Liver (tissue), 9 donors: ENCODE results near the gene TP53I11. TPM values are rescaled to one million over a fixed set of nuclear protein-coding genes. Genes with fewer than 3 reads are reported as not detected.

Experiments used
- DNase-seq: peaks from one replicate; pipeline ENCODE4 v3.0.0-alpha.2; 2017; ENCODE audit warnings: low spot score
- H3K27ac ChIP-seq, 2 donors: one replicate each; pipeline ENCODE4 v1.7.0; 2013; ENCODE audit warnings: inconsistent platforms in 2 of 2, low read length in 2 of 2, control low read depth in 1 of 2, low read depth in 1 of 2, mild to moderate bottlenecking in 1 of 2
- H3K27me3 ChIP-seq, 4 donors: one replicate each; pipeline versions ENCODE4 v1.6.1 to v1.7.0; 2013; ENCODE audit warnings: low read length in 3 of 4, inconsistent platforms in 1 of 4, mild to moderate bottlenecking in 1 of 4, moderate library complexity in 1 of 4; ENCODE audit not compliant: control insufficient read depth in 4 of 4, insufficient read depth in 4 of 4
- H3K36me3 ChIP-seq, 4 donors: one replicate each; pipeline versions ENCODE4 v1.6.1 to v1.7.0; 2013; ENCODE audit warnings: low read length in 3 of 4, mild to moderate bottlenecking in 3 of 4, low read depth in 1 of 4, moderate library complexity in 1 of 4; ENCODE audit not compliant: control insufficient read depth in 4 of 4, insufficient read depth in 3 of 4
- H3K4me1 ChIP-seq, 4 donors: one replicate each; pipeline versions ENCODE4 v1.6.1 to v1.7.0; 2013; ENCODE audit warnings: low read length in 3 of 4, mild to moderate bottlenecking in 3 of 4, moderate library complexity in 1 of 4; ENCODE audit not compliant: control insufficient read depth in 4 of 4, insufficient read depth in 4 of 4
- H3K4me3 ChIP-seq, 3 donors: one replicate each; pipeline versions ENCODE4 v1.6.1 to v1.7.0; 2013; ENCODE audit warnings: low read length in 3 of 3, control low read depth in 1 of 3, low read depth in 1 of 3, mild to moderate bottlenecking in 1 of 3
- H3K9ac ChIP-seq, 2 donors: one replicate each; pipeline ENCODE4 v1.7.0; 2013; ENCODE audit warnings: low read length in 2 of 2, mild to moderate bottlenecking in 2 of 2, moderate library complexity in 2 of 2, control low read depth in 1 of 2, low read depth in 1 of 2
- H3K9me3 ChIP-seq, 4 donors: one replicate each; pipeline versions ENCODE4 v1.6.1 to v1.7.0; 2013; ENCODE audit warnings: low read length in 3 of 4; ENCODE audit not compliant: control insufficient read depth in 4 of 4
- EGR1 ChIP-seq, 2 donors: IDR thresholded peaks; 2 replicates each; pipeline ENCODE4 v1.6.1; 2016 to 2018; ENCODE audit warnings: antibody characterized with exemption in 2 of 2, low read depth in 2 of 2
- FOXA1 ChIP-seq: IDR thresholded peaks from 2 replicates; pipeline ENCODE4 v1.6.1; 2016; ENCODE audit warnings: antibody characterized with exemption
- FOXA2 ChIP-seq: IDR thresholded peaks from 2 replicates; pipeline ENCODE4 v1.6.1; 2016; ENCODE audit warnings: antibody characterized with exemption
- GABPA ChIP-seq, 2 donors: IDR thresholded peaks in 1 of 2; conservative IDR thresholded peaks in 1 of 2; 2 replicates each; pipeline ENCODE4 v1.6.1; 2016; ENCODE audit warnings: antibody characterized with exemption in 2 of 2, mild to moderate bottlenecking in 1 of 2, moderate library complexity in 1 of 2
- HNF4A ChIP-seq, 2 donors: conservative IDR thresholded peaks; 2 replicates each; pipeline ENCODE4 v1.6.1; 2016; ENCODE audit warnings: antibody characterized with exemption in 2 of 2, mild to moderate bottlenecking in 2 of 2
- HNF4G ChIP-seq: IDR thresholded peaks from 2 replicates; pipeline ENCODE4 v1.6.1; 2016; ENCODE audit warnings: antibody characterized with exemption
- JUND ChIP-seq, 2 donors: IDR thresholded peaks; 2 replicates each; pipeline ENCODE4 v1.6.1; 2016; ENCODE audit warnings: antibody characterized with exemption in 2 of 2
- NR2F2 ChIP-seq: IDR thresholded peaks from 2 replicates; pipeline ENCODE4 v1.6.1; 2016; ENCODE audit warnings: antibody characterized with exemption
- RAD21 ChIP-seq, 2 donors: IDR thresholded peaks; 2 replicates each; pipeline ENCODE4 v1.6.1; 2016; ENCODE audit warnings: antibody characterized with exemption in 2 of 2, mild to moderate bottlenecking in 2 of 2
- RXRA ChIP-seq, 2 donors: IDR thresholded peaks; 2 replicates each; pipeline ENCODE4 v1.6.1; 2017 to 2018; ENCODE audit warnings: antibody characterized with exemption in 2 of 2, mild to moderate bottlenecking in 1 of 2
- SP1 ChIP-seq: IDR thresholded peaks from 2 replicates; pipeline ENCODE4 v1.6.1; 2018; ENCODE audit warnings: antibody characterized with exemption, mild to moderate bottlenecking
- TAF1 ChIP-seq: conservative IDR thresholded peaks from 2 replicates; pipeline ENCODE4 v1.6.1; 2016; ENCODE audit warnings: antibody characterized with exemption, mild to moderate bottlenecking
- YY1 ChIP-seq: IDR thresholded peaks from 2 replicates; pipeline ENCODE4 v1.6.1; 2016; ENCODE audit warnings: antibody characterized with exemption, mild to moderate bottlenecking
- WGBS: extraction: QIAGEN DNeasy Blood & Tissue Kit; methylation state at CpG from one replicate; pipeline ENCODE4 v1.1.7; 2013; 5-methylcytosine and 5-hydroxymethylcytosine counted together
- polyA plus RNA-seq, 2 donors: library from polyadenylated mRNA; stranded (reverse) in 1 of 2; unstranded in 1 of 2; fragments of 200-250 nt in 1 of 2; fragments of >200 nt in 1 of 2; fragmentation: Nextera tagmentation in 1 of 2; extraction: Ambion mirVana in 1 of 2; gene quantifications; one replicate each; pipeline versions ENCODE4 v1.2.1 to v1.2.3, GENCODE V29; 2013 to 2015
- total RNA-seq, 2 donors: library from RNA; depleted of rRNA; stranded (reverse); fragments of >200 nt; gene quantifications; one replicate each; pipeline ENCODE4 v1.2.3, GENCODE V29; 2014
- TF ChIP-seq, protein P1 (sequence below): IDR thresholded peaks from 2 replicates; pipeline ENCODE4 v1.6.1; 2016; ENCODE audit warnings: antibody characterized with exemption, mild to moderate bottlenecking
- TF ChIP-seq, protein P2 (sequence below): fragments of 150-350 bp; IDR thresholded peaks from 2 replicates; pipeline ENCODE4 v1.5.1; 2017; ENCODE audit warnings: improper control_type of control experiment, low read depth, low read length; ENCODE audit not compliant: missing input control
- TF ChIP-seq, protein P3 (sequence below): IDR thresholded peaks from 2 replicates; pipeline ENCODE4 v1.6.1; 2016; ENCODE audit warnings: antibody characterized with exemption
- TF ChIP-seq, protein P4 (sequence below): IDR thresholded peaks from 2 replicates; pipeline ENCODE4 v1.6.1; 2016; ENCODE audit warnings: antibody characterized with exemption
- TF ChIP-seq, protein P5 (sequence below): IDR thresholded peaks from 2 replicates; pipeline ENCODE4 v1.6.1; 2016; ENCODE audit warnings: antibody characterized with exemption
- donor health status: healthy.
- donor health status: healthy.
- donor health status: healthy.
- donor health status: healthy.
- donor health status: healthy.

Gene TP53I11
- total and polyA plus RNA-seq, 4 donors = 3.6 to 16.0 (median 8.3) TPM

DNA sequence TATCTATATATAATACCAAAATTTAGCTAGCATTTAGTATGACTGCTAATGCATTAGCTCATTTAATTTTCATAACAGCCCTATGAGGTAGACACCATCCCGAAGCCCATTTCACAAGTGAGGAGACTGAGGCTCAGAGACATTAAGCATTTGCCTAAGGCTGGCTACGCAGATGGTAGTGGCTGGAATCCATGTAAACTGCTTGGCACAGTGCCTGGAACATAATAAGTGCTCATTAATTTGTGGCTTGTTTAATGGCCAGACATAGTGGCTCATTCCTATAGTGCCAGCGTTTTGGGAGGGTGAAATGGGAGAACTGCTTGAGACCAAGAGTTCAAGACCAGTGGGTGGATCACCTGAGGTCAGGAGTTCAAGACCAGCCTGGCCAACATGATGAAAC, 17.8 kb upstream of the TP53I11 start:
- no peaks in the 10 kb centered on the region for H3K27me3 ChIP-seq
- H3K36me3 ChIP-seq = no peaks in the 10 kb centered on the region
- no peak overlapping the region for H3K9ac ChIP-seq
- TF ChIP-seq SP1 (no peak), JUND (IDR thresholded peaks at IDR 0.05) (no peak), FOXA1 (no peak), RAD21 (IDR thresholded peaks at IDR 0.05) (no peak), TAF1 (no peak), HNF4A (conservative IDR thresholded peaks at IDR 0.05) (no peak)
- TF ChIP-seq, protein P1, sequence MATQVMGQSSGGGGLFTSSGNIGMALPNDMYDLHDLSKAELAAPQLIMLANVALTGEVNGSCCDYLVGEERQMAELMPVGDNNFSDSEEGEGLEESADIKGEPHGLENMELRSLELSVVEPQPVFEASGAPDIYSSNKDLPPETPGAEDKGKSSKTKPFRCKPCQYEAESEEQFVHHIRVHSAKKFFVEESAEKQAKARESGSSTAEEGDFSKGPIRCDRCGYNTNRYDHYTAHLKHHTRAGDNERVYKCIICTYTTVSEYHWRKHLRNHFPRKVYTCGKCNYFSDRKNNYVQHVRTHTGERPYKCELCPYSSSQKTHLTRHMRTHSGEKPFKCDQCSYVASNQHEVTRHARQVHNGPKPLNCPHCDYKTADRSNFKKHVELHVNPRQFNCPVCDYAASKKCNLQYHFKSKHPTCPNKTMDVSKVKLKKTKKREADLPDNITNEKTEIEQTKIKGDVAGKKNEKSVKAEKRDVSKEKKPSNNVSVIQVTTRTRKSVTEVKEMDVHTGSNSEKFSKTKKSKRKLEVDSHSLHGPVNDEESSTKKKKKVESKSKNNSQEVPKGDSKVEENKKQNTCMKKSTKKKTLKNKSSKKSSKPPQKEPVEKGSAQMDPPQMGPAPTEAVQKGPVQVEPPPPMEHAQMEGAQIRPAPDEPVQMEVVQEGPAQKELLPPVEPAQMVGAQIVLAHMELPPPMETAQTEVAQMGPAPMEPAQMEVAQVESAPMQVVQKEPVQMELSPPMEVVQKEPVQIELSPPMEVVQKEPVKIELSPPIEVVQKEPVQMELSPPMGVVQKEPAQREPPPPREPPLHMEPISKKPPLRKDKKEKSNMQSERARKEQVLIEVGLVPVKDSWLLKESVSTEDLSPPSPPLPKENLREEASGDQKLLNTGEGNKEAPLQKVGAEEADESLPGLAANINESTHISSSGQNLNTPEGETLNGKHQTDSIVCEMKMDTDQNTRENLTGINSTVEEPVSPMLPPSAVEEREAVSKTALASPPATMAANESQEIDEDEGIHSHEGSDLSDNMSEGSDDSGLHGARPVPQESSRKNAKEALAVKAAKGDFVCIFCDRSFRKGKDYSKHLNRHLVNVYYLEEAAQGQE = no peak
- TF ChIP-seq, protein P2, sequence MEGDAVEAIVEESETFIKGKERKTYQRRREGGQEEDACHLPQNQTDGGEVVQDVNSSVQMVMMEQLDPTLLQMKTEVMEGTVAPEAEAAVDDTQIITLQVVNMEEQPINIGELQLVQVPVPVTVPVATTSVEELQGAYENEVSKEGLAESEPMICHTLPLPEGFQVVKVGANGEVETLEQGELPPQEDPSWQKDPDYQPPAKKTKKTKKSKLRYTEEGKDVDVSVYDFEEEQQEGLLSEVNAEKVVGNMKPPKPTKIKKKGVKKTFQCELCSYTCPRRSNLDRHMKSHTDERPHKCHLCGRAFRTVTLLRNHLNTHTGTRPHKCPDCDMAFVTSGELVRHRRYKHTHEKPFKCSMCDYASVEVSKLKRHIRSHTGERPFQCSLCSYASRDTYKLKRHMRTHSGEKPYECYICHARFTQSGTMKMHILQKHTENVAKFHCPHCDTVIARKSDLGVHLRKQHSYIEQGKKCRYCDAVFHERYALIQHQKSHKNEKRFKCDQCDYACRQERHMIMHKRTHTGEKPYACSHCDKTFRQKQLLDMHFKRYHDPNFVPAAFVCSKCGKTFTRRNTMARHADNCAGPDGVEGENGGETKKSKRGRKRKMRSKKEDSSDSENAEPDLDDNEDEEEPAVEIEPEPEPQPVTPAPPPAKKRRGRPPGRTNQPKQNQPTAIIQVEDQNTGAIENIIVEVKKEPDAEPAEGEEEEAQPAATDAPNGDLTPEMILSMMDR = no peak
- TF ChIP-seq, protein P3, sequence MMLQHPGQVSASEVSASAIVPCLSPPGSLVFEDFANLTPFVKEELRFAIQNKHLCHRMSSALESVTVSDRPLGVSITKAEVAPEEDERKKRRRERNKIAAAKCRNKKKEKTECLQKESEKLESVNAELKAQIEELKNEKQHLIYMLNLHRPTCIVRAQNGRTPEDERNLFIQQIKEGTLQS = no peak
- no peak overlapping the region for H3K4me3 ChIP-seq
- WGBS = 84% methylated on average over 3 of the region's 3 CpGs
- H3K4me1 ChIP-seq = no peaks in the 10 kb centered on the region
- H3K27ac ChIP-seq = no peak overlapping the region
- H3K9me3 ChIP-seq = no peaks in the 10 kb centered on the region
- no peak for DNase-seq

DNA sequence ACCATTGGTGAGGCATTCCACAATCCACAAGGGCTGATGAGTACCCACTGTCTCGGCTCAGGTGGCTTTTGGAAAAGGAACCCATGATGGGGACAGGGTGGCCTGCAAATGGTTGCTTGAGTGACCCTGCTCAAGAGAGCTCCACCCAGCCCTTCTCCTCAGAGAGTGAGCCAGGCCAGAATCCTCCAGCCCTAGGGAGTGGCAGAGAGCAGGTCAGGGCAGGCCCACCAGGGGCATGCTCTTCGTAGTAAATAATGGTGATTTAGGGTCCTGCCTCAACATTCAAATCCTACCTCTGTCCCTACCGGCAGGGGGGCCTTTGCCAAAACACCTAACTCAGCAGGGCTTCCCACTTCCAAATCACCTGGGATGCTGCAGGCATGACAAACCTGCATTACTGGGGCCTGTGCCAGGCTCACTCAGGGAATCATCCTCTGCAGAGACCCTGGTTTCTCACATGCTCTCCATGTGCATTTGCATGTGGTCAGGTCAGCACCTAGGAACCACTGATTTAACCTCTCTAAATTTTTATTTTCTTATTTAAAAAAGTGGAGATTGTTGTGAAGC, 17.3 kb upstream of the TP53I11 start:
- no peaks in the 10 kb centered on the region for H3K9me3 ChIP-seq
- H3K4me3 ChIP-seq = no peak overlapping the region
- no peak overlapping the region for H3K27ac ChIP-seq
- no peak overlapping the region for H3K9ac ChIP-seq
- H3K27me3 ChIP-seq = no peaks in the 10 kb centered on the region
- 99% methylated on average over 3 of the region's 3 CpGs for WGBS
- no peak for DNase-seq
- no peaks in the 10 kb centered on the region for H3K4me1 ChIP-seq
- H3K36me3 ChIP-seq = no peaks in the 10 kb centered on the region
- no peak for TF ChIP-seq RXRA (IDR thresholded peaks at IDR 0.05)
- no peak for TF ChIP-seq HNF4G
- no peak for TF ChIP-seq HNF4A (conservative IDR thresholded peaks at IDR 0.05)
- TF ChIP-seq, protein P4, sequence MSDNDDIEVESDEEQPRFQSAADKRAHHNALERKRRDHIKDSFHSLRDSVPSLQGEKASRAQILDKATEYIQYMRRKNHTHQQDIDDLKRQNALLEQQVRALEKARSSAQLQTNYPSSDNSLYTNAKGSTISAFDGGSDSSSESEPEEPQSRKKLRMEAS = no peak
- no peak for TF ChIP-seq NR2F2
- no peak for TF ChIP-seq RAD21 (IDR thresholded peaks at IDR 0.05)
- no peak for TF ChIP-seq SP1
- TF ChIP-seq FOXA2 = no peak
- TF ChIP-seq, protein P3 = no peak
- no peak for TF ChIP-seq GABPA (IDR thresholded peaks at IDR 0.05 in 1 of 2, conservative IDR thresholded peaks at IDR 0.05 in 1 of 2)
- TF ChIP-seq TAF1 = no peak
- no peak for TF ChIP-seq YY1
- TF ChIP-seq, protein P5, sequence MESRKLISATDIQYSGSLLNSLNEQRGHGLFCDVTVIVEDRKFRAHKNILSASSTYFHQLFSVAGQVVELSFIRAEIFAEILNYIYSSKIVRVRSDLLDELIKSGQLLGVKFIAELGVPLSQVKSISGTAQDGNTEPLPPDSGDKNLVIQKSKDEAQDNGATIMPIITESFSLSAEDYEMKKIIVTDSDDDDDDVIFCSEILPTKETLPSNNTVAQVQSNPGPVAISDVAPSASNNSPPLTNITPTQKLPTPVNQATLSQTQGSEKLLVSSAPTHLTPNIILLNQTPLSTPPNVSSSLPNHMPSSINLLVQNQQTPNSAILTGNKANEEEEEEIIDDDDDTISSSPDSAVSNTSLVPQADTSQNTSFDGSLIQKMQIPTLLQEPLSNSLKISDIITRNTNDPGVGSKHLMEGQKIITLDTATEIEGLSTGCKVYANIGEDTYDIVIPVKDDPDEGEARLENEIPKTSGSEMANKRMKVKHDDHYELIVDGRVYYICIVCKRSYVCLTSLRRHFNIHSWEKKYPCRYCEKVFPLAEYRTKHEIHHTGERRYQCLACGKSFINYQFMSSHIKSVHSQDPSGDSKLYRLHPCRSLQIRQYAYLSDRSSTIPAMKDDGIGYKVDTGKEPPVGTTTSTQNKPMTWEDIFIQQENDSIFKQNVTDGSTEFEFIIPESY = no peak
- no peak for TF ChIP-seq FOXA1
- no peak for TF ChIP-seq EGR1 (IDR thresholded peaks at IDR 0.05; ENCODE audit: low read depth in 2 of 2)
- TF ChIP-seq, protein P1 = no peak
